Spinal cord (tissue), 10 donors: ENCODE measurements around the gene KIF13A. TPM values are rescaled to one million over a fixed set of nuclear protein-coding genes. Genes with fewer than 3 reads are reported as not detected.

Source experiments
- DNase-seq, 6 donors: peaks; one replicate each; pipeline versions ENCODE4 v3.0.0 to v3.0.0-alpha.2; 2013 to 2015; ENCODE audit warnings: low spot score in 6 of 6, low read depth in 4 of 6
- H3K27ac ChIP-seq: one replicate; pipeline ENCODE4 v1.5.1; 2013; ENCODE audit warnings: low read depth, low read length, control low read depth
- H3K27me3 ChIP-seq: one replicate; pipeline ENCODE4 v1.6.1; 2013; ENCODE audit warnings: low read length; ENCODE audit not compliant: control insufficient read depth, insufficient read depth
- H3K36me3 ChIP-seq: one replicate; pipeline ENCODE4 v1.6.1; 2013; ENCODE audit warnings: low read length; ENCODE audit not compliant: control insufficient read depth, insufficient read depth
- H3K4me1 ChIP-seq: one replicate; pipeline ENCODE4 v1.6.1; 2013; ENCODE audit warnings: low read length; ENCODE audit not compliant: control insufficient read depth, insufficient read depth
- H3K4me3 ChIP-seq: one replicate; pipeline ENCODE4 v1.5.1; 2013; ENCODE audit warnings: low read depth, low read length, control low read depth
- H3K9me3 ChIP-seq: one replicate; pipeline ENCODE4 v1.6.1; 2013; ENCODE audit warnings: low read length; ENCODE audit not compliant: control insufficient read depth, insufficient read depth
- WGBS: methylation state at CpG from one replicate; pipeline ENCODE4 v1.1.5; 2013; ENCODE audit warnings: missing lambda C conversion rate; ENCODE audit not compliant: insufficient coverage; 5-methylcytosine and 5-hydroxymethylcytosine counted together
- polyA plus RNA-seq, 2 donors: library from polyadenylated mRNA; unstranded; fragments of 120-200 nt; gene quantifications; one replicate each; pipeline ENCODE4 v1.2.1, GENCODE V29; 2013; ENCODE audit not compliant: insufficient read length in 2 of 2
- total RNA-seq, 2 donors: library from RNA; depleted of rRNA in 1 of 2; stranded (reverse); fragments of 120-200 nt in 1 of 2; fragments of >200 nt in 1 of 2; gene quantifications; one replicate each; pipeline versions ENCODE4 v1.2.3 to v1.2.4, GENCODE V29; 2013 to 2014
- donor health status: healthy.

KIF13A gene
- total and polyA plus RNA-seq, 4 donors: 30.5 to 50.8 (median 41.2) TPM

DNA sequence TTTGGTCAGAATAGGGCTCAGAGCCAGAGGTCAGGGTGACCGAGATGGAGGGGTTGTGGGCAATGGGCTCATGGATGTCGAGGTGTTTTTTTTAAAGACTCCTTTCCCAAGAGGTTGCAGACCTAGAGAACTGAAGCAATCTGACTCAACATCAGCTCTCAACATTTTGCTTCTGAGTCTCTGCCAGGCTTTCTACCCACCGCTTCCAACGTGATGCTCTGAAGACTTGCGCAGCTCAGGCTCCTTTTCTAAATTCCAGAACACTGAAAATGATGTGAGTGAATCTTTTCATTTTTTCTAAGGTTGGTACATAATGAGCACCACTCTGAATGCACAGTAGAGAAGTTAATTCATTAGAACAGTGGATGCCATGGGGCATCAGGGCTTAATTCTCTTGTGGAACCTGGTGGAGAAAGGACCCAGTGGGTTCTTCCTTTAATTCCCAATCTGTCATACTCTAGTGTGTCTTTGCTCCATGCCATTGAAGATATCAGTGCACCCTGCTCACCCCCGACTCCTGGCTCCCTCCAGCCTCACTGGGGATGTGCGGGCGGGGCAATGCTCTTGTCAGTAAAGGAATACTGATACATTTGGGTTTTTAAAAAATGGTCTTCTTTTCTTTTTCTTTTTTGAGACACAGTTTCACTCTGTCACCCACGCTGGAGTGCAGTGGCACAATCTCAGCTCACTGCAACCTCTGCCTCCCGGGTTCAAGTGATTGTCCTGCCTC, 17.0 kb upstream of the KIF13A start:
- no peak overlapping the region for H3K4me3 ChIP-seq
- H3K27me3 ChIP-seq: no peaks in the 10 kb centered on the region
- no peaks in the 10 kb centered on the region for H3K36me3 ChIP-seq
- H3K9me3 ChIP-seq: no peaks in the 10 kb centered on the region
- no peak overlapping the region for H3K27ac ChIP-seq
- H3K4me1 ChIP-seq: no peaks in the 10 kb centered on the region
- WGBS: no CpG with 5 or more reads among the region's 10 CpGs
- no peak for DNase-seq

DNA sequence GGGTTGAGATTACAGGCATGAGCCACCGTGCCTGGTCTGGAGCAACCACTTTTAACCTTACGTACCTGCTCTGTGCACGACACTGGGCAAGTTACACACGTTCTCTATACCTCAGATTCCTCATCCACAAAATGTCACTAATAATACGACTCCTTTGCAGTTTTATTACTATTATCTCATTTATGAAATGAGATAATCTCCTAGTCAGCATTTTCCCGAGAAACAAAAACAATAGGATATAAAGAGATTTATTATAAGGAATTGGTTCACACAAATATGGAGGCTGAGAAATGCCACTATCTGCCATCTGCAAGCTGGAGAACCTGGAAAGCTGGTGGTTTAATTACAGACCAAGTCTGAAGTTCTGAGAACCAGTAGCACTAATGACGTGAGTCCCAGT, 12.0 kb upstream of the KIF13A start:
- no peak overlapping the region for H3K4me3 ChIP-seq
- no peaks in the 10 kb centered on the region for H3K27me3 ChIP-seq
- no peaks in the 10 kb centered on the region for H3K36me3 ChIP-seq
- 89% methylated on average over 2 of the region's 7 CpGs for WGBS
- no peak overlapping the region for H3K27ac ChIP-seq
- no peaks in the 10 kb centered on the region for H3K4me1 ChIP-seq
- no peaks in the 10 kb centered on the region for H3K9me3 ChIP-seq
- no peak for DNase-seq

DNA sequence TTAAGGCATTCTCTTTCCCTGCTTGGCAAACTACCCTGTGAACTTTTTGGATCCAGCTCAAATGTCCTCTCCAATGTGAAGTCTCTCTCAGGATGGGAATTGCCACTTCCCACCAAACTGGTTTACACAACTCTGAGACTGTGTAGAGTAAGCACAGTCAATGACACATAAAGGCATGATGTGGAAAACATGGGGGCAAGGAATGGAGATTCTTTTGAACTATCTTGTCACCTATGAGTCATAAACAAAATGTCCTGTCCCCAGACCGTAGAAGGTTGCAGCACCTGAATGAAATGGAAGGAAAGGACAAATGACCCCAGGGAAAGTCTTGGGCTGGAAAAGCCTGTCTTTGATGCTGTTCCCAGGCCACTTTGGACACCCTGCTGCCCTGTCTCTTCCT, 11.0 kb upstream of the KIF13A start:
- 100% methylated on average over 1 of the region's 1 CpG for whole genome bisulfite sequencing
- H3K36me3 ChIP-seq: no peaks in the 10 kb centered on the region
- DNase-seq: no peak

DNA sequence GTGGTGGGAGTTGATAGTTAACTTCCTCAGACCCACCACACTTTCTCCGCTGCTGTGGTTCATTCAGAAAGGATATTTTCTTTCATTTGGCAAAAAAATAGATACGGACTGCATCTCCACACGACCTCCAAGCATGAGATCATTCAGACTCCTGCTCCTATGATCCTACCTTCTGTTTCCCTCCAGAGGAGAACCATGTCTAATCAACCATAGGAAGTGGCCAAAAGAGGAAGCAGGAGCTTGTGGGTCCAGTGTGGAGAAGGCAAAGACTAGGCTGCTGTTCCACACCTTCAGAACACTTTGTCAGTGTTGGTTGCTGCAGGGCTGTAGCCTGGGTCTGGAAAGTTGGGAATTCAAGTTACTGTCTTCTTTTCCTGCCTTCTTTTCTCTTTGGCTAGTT, 10.6 kb upstream of the KIF13A start:
- no peaks in the 10 kb centered on the region for H3K36me3 ChIP-seq
- H3K9me3 ChIP-seq: no peaks in the 10 kb centered on the region
- DNase-seq: no peak
- no peaks in the 10 kb centered on the region for H3K4me1 ChIP-seq
- no peak overlapping the region for H3K27ac ChIP-seq
- H3K27me3 ChIP-seq: no peaks in the 10 kb centered on the region
- H3K4me3 ChIP-seq: no peak overlapping the region
- no CpG with 5 or more reads among the region's 3 CpGs for WGBS

More for the DNA sequence above, 11.0 kb upstream of the KIF13A start:
- no peak overlapping the region for H3K4me3 ChIP-seq
- H3K27me3 ChIP-seq: no peaks in the 10 kb centered on the region
- H3K27ac ChIP-seq: no peak overlapping the region
- no peaks in the 10 kb centered on the region for H3K4me1 ChIP-seq
- H3K9me3 ChIP-seq: no peaks in the 10 kb centered on the region

DNA sequence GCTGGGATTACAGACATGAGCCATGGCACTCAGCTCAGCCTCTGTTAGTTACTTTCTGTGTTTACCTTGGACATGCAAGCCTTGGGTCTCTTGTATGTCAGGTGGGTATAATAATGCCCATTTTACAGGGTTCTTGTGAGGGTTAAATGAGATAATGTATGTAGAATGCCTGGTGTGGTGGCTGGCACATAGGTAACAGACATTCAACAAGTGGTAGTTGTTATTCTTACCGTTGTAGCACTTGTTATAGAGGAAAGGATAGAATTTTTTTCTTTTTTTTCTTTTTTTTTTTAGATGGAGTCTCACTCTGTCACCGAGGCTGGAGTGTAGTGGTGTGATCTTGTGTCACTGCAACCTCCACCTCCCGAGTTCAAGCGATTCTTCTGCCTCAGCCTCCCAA, 8.0 kb upstream of the KIF13A start:
- Histone ChIP-seq H3K9me3 (no peaks in the 10 kb centered on the region), H3K27ac (no peak overlapping the region), H3K4me1 (no peaks in the 10 kb centered on the region), H3K36me3 (no peaks in the 10 kb centered on the region), H3K27me3 (no peaks in the 10 kb centered on the region), H3K4me3 (no peak overlapping the region)
- DNase-seq: no peak
- WGBS: no CpG with 5 or more reads among the region's 4 CpGs

DNA sequence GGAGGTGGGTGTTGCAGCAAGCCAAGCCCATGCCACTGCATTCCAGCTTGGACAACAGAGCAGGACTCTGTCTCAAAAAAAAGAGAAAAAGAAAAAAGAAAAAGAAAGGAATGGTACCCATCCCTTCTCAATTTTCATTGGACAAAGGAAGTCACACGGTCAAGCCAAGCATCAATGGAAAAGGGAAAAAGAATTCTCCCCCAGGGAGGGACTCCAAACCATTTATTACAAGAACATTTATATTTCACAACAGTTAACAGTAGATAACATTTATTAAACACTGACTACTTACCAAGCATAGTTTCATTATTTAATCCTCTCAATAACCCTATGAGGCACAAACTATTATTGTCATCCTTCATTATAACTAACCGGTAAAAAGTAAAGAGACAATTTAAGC, 6.6 kb upstream of the KIF13A start:
- Histone ChIP-seq H3K27me3 (no peaks in the 10 kb centered on the region), H3K36me3 (no peaks in the 10 kb centered on the region), H3K4me3 (no peak overlapping the region), H3K4me1 (no peaks in the 10 kb centered on the region), H3K9me3 (no peaks in the 10 kb centered on the region), H3K27ac (no peak overlapping the region)
- no peak for DNase-seq
- WGBS: 67% methylated on average over 1 of the region's 2 CpGs

DNA sequence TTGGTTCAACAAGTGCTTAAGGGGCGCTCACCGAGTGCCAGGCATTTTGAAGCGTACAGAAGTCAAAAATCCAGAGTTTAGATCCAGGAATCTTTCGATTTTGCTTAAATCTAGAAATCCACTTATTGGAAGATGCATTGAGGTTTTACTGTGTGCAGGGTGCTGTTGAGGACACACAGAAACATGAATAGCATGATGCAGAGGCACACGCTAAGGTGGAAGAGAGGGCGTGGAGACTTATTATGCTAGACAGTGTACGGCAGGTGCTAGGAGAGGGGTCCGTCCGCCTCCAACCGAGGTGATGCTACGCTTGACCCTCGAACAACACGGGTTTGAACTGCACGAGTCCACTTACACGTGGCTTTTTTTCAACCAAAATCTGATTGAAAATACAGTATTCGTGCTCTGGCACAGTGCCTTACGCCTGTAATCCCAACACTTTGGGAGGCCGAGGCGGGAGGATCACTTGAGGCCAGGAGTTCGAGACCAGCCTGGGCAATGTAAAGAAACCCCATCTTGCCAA, 1.0 kb upstream of the KIF13A start:
- whole genome bisulfite sequencing: 49% methylated on average over 19 of the region's 20 CpGs

DNA sequence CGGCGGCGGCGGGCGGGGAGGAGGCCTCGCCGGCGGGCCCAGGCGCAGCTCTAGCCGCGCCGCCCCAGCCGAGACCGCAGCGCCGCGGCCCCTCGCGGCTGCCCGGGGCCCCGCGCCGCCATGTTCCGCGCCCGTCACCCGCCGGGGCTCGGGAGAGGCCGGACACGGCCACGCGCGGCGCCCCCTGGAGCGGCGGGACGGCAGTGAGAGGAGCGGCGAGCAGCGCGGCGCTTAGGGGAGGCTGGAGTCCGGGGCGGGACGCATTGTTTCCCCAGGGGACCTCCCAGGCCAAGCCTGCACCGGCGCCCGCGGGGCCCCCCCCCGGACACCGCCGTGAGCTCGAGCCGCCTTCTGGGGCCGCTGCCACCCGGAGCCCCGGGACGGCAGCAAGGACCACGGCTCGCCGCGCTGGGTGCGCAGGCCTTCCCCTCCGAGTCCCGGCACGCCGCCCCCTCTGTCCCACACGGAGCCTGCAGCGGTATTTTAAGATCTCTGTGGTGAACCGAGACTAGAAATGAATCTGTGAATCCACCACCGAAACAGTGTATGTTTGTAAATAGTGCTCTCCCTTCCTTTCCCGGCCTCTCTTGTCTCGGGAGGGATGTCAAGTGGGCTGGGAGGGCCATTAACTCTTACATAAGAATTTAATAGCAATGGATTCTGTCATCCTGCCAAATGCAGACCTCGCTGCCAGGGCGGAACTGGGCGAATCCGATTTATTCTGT, 424 bp upstream of the KIF13A start:
- Histone ChIP-seq H3K4me3 (peak overlapping the region; percentile 66), H3K36me3 (peaks cover 5% of the 10 kb centered on the region), H3K9me3 (no peaks in the 10 kb centered on the region), H3K27ac (peak overlapping the region; percentile 92), H3K27me3 (no peaks in the 10 kb centered on the region), H3K4me1 (peaks cover 10% of the 10 kb centered on the region)
- DNase-seq: peak in 5 of 6 donors; percentile 42 to 90 (median 61)
- 0% methylated on average over 72 of the region's 78 CpGs for WGBS

More for the DNA sequence above, 1.0 kb upstream of the KIF13A start:
- peaks cover 3% of the 10 kb centered on the region for H3K36me3 ChIP-seq
- no peak for DNase-seq
- no peaks in the 10 kb centered on the region for H3K9me3 ChIP-seq
- peak overlapping the region; percentile 66 for H3K4me3 ChIP-seq
- peak overlapping the region; percentile 92 for H3K27ac ChIP-seq
- H3K4me1 ChIP-seq: peaks cover 10% of the 10 kb centered on the region
- H3K27me3 ChIP-seq: no peaks in the 10 kb centered on the region

DNA sequence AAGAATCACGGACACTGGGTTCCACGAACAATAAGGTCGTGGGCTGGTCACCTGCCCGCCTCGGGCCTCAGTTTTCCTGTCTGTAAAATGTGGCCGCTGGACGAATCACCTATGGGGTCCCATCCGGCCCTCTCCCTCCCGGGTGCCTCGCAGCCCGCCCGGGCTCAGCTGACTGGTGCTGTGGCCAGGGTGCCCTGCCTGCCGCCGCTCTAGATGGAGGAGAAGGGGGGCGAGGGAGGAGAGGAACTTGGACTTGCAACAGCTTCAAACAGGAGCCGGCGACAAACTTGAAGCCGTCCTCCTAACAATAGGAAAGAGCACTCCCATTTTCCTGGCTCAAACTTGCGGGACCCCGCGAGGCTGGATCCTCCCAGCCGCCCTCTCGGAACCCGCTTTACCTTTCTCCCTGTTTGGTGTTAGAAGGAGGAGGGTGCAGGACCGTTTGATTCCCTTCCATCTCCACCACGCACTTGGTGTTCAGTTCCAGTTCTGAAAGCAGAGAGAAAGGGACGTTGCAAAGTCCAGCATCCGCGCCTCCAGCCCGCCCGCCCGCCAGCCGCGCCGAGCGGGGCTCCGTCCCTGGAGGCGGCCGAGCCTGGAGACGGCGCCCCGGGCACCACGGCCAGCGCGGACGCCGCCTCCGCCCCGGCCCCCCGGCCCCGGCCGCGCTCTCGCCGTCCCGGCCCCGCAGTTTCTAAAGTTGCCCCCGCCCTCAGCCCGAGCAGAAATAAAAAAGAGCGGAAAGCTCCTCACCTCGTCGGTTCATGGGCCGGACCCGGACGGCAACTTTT, 584 bp downstream of the KIF13A start:
- DNase-seq: peak in 4 of 6 donors; percentile 33 to 69 (median 50)
- WGBS: 0% methylated on average over 54 of the region's 65 CpGs
- Histone ChIP-seq H3K36me3 (peaks cover 7% of the 10 kb centered on the region), H3K4me3 (peak overlapping the region; percentile 80), H3K4me1 (peaks cover 10% of the 10 kb centered on the region), H3K9me3 (no peaks in the 10 kb centered on the region), H3K27ac (peak overlapping the region; percentile 93), H3K27me3 (no peaks in the 10 kb centered on the region)
